Adrenal gland (tissue), 12 donors: ENCODE data around the gene CADPS. TPM values are rescaled to one million over a fixed set of nuclear protein-coding genes. Genes with fewer than 3 reads are reported as not detected.

Experiments used
- DNase-seq, 7 donors: peaks; one replicate each; pipeline ENCODE4 v3.0.0-alpha.2; 2019 to 2020
- H3K27ac ChIP-seq, 5 donors: fragments of 200-600 bp; sonication (generic) in 4 of 5; 1 replicate in 3 of 5; 2 replicates in 2 of 5; pipeline versions ENCODE4 v1.5.1 to v1.8.0; 2016 to 2020; ENCODE audit warnings: mild to moderate bottlenecking in 1 of 5
- H3K27me3 ChIP-seq: fragments of 200-600 bp; 2 replicates; pipeline ENCODE4 v1.8.0; 2021
- H3K36me3 ChIP-seq, 2 donors: fragments of 200-600 bp; replicated peaks in 1 of 2; 1 replicate in 1 of 2; 2 replicates in 1 of 2; pipeline versions ENCODE4 v1.5.1 to v1.8.0; 2018 to 2022
- H3K4me1 ChIP-seq, 2 donors: fragments of 200-600 bp; replicated peaks in 1 of 2; 1 replicate in 1 of 2; 2 replicates in 1 of 2; pipeline versions ENCODE4 v1.5.1 to v1.8.0; 2018 to 2021
- H3K4me3 ChIP-seq, 4 donors: fragments of 200-600 bp; sonication (generic) in 3 of 4; one replicate each; pipeline ENCODE4 v1.5.1; 2016 to 2018
- H3K9me3 ChIP-seq, 3 donors: fragments of 200-600 bp; sonication (generic) in 1 of 3; replicated peaks in 1 of 3; 1 replicate in 2 of 3; 2 replicates in 1 of 3; pipeline versions ENCODE4 v1.5.1 to v1.8.0; 2016 to 2021
- POLR2A ChIP-seq, 2 donors: fragments of 450-650 bp; IDR thresholded peaks; one replicate each; pipeline ENCODE4 v1.6.1; 2017; ENCODE audit warnings: antibody characterized with exemption in 2 of 2, mild to moderate bottlenecking in 2 of 2, moderate library complexity in 1 of 2
- WGBS, 4 donors: extraction: QIAGEN DNeasy Blood & Tissue Kit in 2 of 4; methylation state at CpG; one replicate each; pipeline versions ENCODE4 v1.1.5 to v1.1.7; 2013 to 2017; 5-methylcytosine and 5-hydroxymethylcytosine counted together
- intact Hi-C, 2 donors: fragments of 100-400 bp; cut with DNase I; formaldehyde crosslinking; loops; one replicate each; pipeline versions ENCODE4 v1.14.1 to v1.15.0; 2022 to 2023
- polyA plus RNA-seq, 3 donors: library from polyadenylated mRNA; stranded (reverse); fragments of 200-250 nt in 2 of 3; fragments of 350-450 nt in 1 of 3; fragmentation: Illumina TruSeq in 1 of 3; extraction: RNeasy Lipid Tissue Mini Kit (QIAGEN cat#74804) in 1 of 3; gene quantifications; one replicate each; pipeline ENCODE4 v1.2.3, GENCODE V29; 2013 to 2014
- total RNA-seq, 9 donors: library from RNA; depleted of rRNA in 4 of 9; stranded (reverse); fragments of >200 nt in 4 of 9; fragments of 120-200 nt in 1 of 9; fragmentation: NEBNext Ultra II Directional in 1 of 9; extraction: Animal tissue kit (Norgen Biotek cat#: 25700) in 1 of 9; gene quantifications; one replicate each; pipeline versions ENCODE4 v1.1.0 to v1.2.4, GENCODE V29; 2013 to 2023
- TF ChIP-seq, protein P1 (sequence below), 6 experiments: fragments of 450-650 bp in 4 of 6; fragments of 200-600 bp in 2 of 6; sonication (generic) in 1 of 6; IDR thresholded peaks; 1 replicate in 5 of 6; 2 replicates in 1 of 6; pipeline versions ENCODE4 v1.5.1 to v1.8.0; 2016 to 2021; ENCODE audit warnings: antibody characterized with exemption in 6 of 6, mild to moderate bottlenecking in 2 of 6, moderate library complexity in 1 of 6
- donor health status: healthy with polysubstance abuse.
- donor health status: Bipolar disorder and iron deficiency.
- donor health status: DM: yes; HTN: yes; CAD: no.
- donor health status: DM: no; HTN: no; CAD: no.
- donor health status: DM: no; HTN: no; CAD: no.
- donor health status: DM: yes; HTN: yes; CAD: no.

The CADPS gene
- total and polyA plus RNA-seq, 12 donors, result 0.24 to 36.5 (median 11.2) TPM; not detected in 2

- no peaks in the 10 kb centered on the region for H3K9me3 ChIP-seq
- no peak overlapping the region for H3K27ac ChIP-seq
- intact Hi-C loops, result no loop called here
- TF ChIP-seq, protein P1, sequence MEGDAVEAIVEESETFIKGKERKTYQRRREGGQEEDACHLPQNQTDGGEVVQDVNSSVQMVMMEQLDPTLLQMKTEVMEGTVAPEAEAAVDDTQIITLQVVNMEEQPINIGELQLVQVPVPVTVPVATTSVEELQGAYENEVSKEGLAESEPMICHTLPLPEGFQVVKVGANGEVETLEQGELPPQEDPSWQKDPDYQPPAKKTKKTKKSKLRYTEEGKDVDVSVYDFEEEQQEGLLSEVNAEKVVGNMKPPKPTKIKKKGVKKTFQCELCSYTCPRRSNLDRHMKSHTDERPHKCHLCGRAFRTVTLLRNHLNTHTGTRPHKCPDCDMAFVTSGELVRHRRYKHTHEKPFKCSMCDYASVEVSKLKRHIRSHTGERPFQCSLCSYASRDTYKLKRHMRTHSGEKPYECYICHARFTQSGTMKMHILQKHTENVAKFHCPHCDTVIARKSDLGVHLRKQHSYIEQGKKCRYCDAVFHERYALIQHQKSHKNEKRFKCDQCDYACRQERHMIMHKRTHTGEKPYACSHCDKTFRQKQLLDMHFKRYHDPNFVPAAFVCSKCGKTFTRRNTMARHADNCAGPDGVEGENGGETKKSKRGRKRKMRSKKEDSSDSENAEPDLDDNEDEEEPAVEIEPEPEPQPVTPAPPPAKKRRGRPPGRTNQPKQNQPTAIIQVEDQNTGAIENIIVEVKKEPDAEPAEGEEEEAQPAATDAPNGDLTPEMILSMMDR (IDR thresholded peaks at IDR 0.05), result no peak
- H3K4me3 ChIP-seq, result no peak overlapping the region
- H3K4me1 ChIP-seq, result no peaks in the 10 kb centered on the region
- no peaks in the 10 kb centered on the region for H3K36me3 ChIP-seq
- H3K27me3 ChIP-seq, result no peaks in the 10 kb centered on the region
- no peak for DNase-seq
- 79 to 95% (median 84%) methylated on average over 3 of the region's 3 CpGs for WGBS, 4 donors
Observed at GRCh38 chr3:62863648-62864047, 11.6 kb downstream of the CADPS start.

DNA sequence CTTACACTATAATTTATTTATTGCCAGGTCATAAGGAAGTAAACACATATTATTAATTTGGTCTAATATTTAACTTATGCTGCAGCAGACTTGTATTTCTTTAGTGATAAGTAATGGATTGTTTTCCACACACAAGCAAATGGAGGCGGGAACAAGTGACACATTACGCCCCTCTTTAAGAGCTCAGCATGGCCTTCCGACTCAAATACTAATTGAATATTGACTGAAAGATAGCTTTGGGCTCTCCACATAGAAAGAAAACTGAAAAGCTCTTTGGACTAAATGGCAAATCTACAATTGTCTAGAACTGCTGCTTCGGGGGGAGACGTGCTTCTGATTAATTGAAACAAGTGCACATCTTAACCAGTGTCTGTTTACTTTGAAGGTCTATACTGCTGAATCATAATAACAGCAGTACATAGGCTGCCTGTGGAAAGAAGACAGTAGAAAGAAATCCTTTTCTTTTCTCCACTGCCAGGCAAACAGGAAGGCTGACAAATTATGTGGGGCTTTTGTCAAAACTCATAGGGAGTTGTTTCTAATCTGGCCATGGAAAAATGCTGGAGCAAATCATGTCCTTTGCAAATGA, 15.9 kb downstream of the CADPS start:
- TF ChIP-seq, protein P1 (IDR thresholded peaks at IDR 0.05), result no peak
- TF ChIP-seq POLR2A (IDR thresholded peaks at IDR 0.05), result no peak
- intact Hi-C loops, result no loop called here
- WGBS, 4 donors, result 62 to 72% (median 69%) methylated on average over 5 of the region's 5 CpGs

GRCh38 chr3:62845996-62846395, 29.2 kb downstream of the CADPS start:
- TF ChIP-seq, protein P1 (IDR thresholded peaks at IDR 0.05), result no peak
- TF ChIP-seq POLR2A (IDR thresholded peaks at IDR 0.05), result no peak
- Histone ChIP-seq H3K4me3 (no peak overlapping the region), H3K27me3 (no peaks in the 10 kb centered on the region), H3K36me3 (no peaks in the 10 kb centered on the region), H3K9me3 (no peaks in the 10 kb centered on the region), H3K4me1 (no peaks in the 10 kb centered on the region), H3K27ac (no peak overlapping the region)
- no peak for DNase-seq
- intact Hi-C loops, result no loop called here
- 39 to 54% (median 46%) methylated on average over 4 of the region's 4 CpGs for WGBS, 4 donors

More for the DNA sequence above, 15.9 kb downstream of the CADPS start:
- no peak overlapping the region for H3K4me3 ChIP-seq
- no peak for DNase-seq
- H3K9me3 ChIP-seq, result no peaks in the 10 kb centered on the region
- H3K4me1 ChIP-seq, result no peaks in the 10 kb centered on the region
- H3K27me3 ChIP-seq, result no peaks in the 10 kb centered on the region
- no peak overlapping the region for H3K27ac ChIP-seq
- H3K36me3 ChIP-seq, result no peaks in the 10 kb centered on the region

GRCh38 chr3:62843508-62843907, 31.7 kb downstream of the CADPS start:
- 24 to 44% (median 40%) methylated on average over 1 of the region's 1 CpG for WGBS, 4 donors
- Histone ChIP-seq H3K36me3 (no peaks in the 10 kb centered on the region), H3K27me3 (no peaks in the 10 kb centered on the region), H3K4me3 (no peak overlapping the region), H3K9me3 (no peaks in the 10 kb centered on the region), H3K4me1 (no peaks in the 10 kb centered on the region), H3K27ac (no peak overlapping the region)
- intact Hi-C loops, result no loop called here
- peak in 3 of 7 donors; percentile 14 to 29 (median 27) for DNase-seq
- TF ChIP-seq, protein P1 (IDR thresholded peaks at IDR 0.05), result no peak
- no peak for TF ChIP-seq POLR2A (IDR thresholded peaks at IDR 0.05)
